HS-5 (cell line): Measurements from ENCODE around the gene CIZ1.
"Not testable (repeated sequence)": the region's sequence is repeated elsewhere in the genome, so short reads cannot be mapped to it uniquely, and the experiment has no call there.

Experiments
- DNase-seq: peaks from one replicate; pipeline ENCODE4 v3.0.0-alpha.2; 2012; ENCODE audit warnings: low read depth

CIZ1 gene

GRCh38 chr9:128191406-128192046 lies at the start of gene CIZ1:
TSS of gene CIZ1 (minus strand) at chr9:128191572. CDS start at chr9:128190857, 715 bp downstream.
- no peak for DNase-seq

- no peak for DNase-seq
These were observed 42.5 kb upstream of the CIZ1 start for GRCh38 chr9:128233817-128234406.

- DNase-seq: no peak
These were observed 41.4 kb upstream of the CIZ1 start for GRCh38 chr9:128232528-128233428.

GRCh38 chr9:128231638-128232527 lies 40.5 kb upstream of the CIZ1 start:
- DNase-seq: no peak

- DNase-seq: not testable (repeated sequence)
These were observed 39.5 kb upstream of the CIZ1 start for GRCh38 chr9:128230897-128231296.

GRCh38 chr9:128226412-128226801 lies 35.0 kb upstream of the CIZ1 start:
- no peak for DNase-seq

GRCh38 chr9:128225770-128226411 lies 34.5 kb upstream of the CIZ1 start:
- no peak for DNase-seq

- DNase-seq: no peak
These were observed 33.5 kb upstream of the CIZ1 start for GRCh38 chr9:128224877-128225276.

- no peak for DNase-seq
These were observed 31.7 kb upstream of the CIZ1 start for GRCh38 chr9:128222880-128223670.

- DNase-seq: no peak
These were observed 30.7 kb upstream of the CIZ1 start for GRCh38 chr9:128222026-128222425.

- no peak for DNase-seq
These were observed 28.5 kb upstream of the CIZ1 start for GRCh38 chr9:128219831-128220230.

GRCh38 chr9:128218518-128219389 lies 27.4 kb upstream of the CIZ1 start:
- DNase-seq: no peak

GRCh38 chr9:128218172-128218517 lies 26.8 kb upstream of the CIZ1 start:
- no peak for DNase-seq

GRCh38 chr9:128216781-128217553 lies 25.6 kb upstream of the CIZ1 start:
- DNase-seq: no peak

GRCh38 chr9:128215491-128216409 lies 24.4 kb upstream of the CIZ1 start:
- no peak for DNase-seq

GRCh38 chr9:128214571-128215490 lies 23.5 kb upstream of the CIZ1 start:
- DNase-seq: no peak
